ENCODE measurements around the gene CEND1. TPM values are rescaled to one million over a fixed set of nuclear protein-coding genes. Genes with fewer than 3 reads are reported as not detected.

Gene CEND1
- polyA plus RNA-seq, 1 of the 3 experiments (the other 2 are of a cell fraction): 3.6 TPM

- H3K79me2 ChIP-seq (ENCODE audit: insufficient read depth): peaks cover 18% of the 10 kb centered on the region
- no peak overlapping the region for H3K27ac ChIP-seq (ENCODE audit: low read depth in 2 of 2, low read length in 1 of 2)
- WGBS (ENCODE audit: low lambda C conversion rate): 95% methylated on average over 23 of the region's 49 CpGs
- POLR2A ChIA-PET: no interaction called here
- H3K9me3 ChIP-seq: no peaks in the 10 kb centered on the region
- H3K9me2 ChIP-seq: no peaks in the 10 kb centered on the region
- H3K36me3 ChIP-seq (replicated peaks in 1 of 2; ENCODE audit: control insufficient read depth in 1 of 2, insufficient read depth in 2 of 2, low read length in 1 of 2): peaks cover 0 to 32% of the 10 kb centered on the region in 2 experiments
- no peaks in the 10 kb centered on the region for H4K20me1 ChIP-seq (ENCODE audit: insufficient read depth)
- no peak overlapping the region for H3K9ac ChIP-seq
- TF ChIP-seq MEF2A (IDR thresholded peaks at IDR 0.05; ENCODE audit: borderline replicate concordance, low read depth) (no peak), USF1 (IDR thresholded peaks at IDR 0.05; ENCODE audit: borderline replicate concordance, low read depth) (no peak), FOXM1 (IDR thresholded peaks at IDR 0.05; ENCODE audit: low read depth) (no peak), NFIC (IDR thresholded peaks at IDR 0.05; ENCODE audit: borderline replicate concordance) (no peak), POLR2AphosphoS5 (IDR thresholded peaks at IDR 0.05; ENCODE audit: low read depth, low read length) (no peak), GATA2 (CRISPR knock-in tag; IDR thresholded peaks at IDR 0.05) (no peak), REST (IDR thresholded peaks at IDR 0.05; ENCODE audit: low read depth, low read length) (no peak)
- no peak overlapping the region for H3K4me2 ChIP-seq
- H3K27me3 ChIP-seq (ENCODE audit: insufficient read depth): no peaks in the 10 kb centered on the region
- CTCF ChIA-PET: interaction anchor here (6.3 kb wide), 1 partner anchor 8 kb away, joined by 43 read pairs; no protein-coding TSS in a partner anchor
- peaks cover 10% of the 10 kb centered on the region for H3F3A ChIP-seq (replicated peaks; ENCODE audit: insufficient read depth)
- no peak overlapping the region for H3K4me3 ChIP-seq (ENCODE audit: low read depth in 2 of 2, low read length in 1 of 2)
- no peak for DNase-seq
- peaks cover 6 to 46% of the 10 kb centered on the region in 2 experiments; a peak in 2 of 4 replicates for H3K4me1 ChIP-seq (ENCODE audit: control insufficient read depth in 1 of 2, insufficient read depth in 2 of 2, low read depth in 1 of 2, low read length in 1 of 2)
- no peak overlapping the region for H2AFZ ChIP-seq (ENCODE audit: low read depth)
These were observed 2.0 kb upstream of the CEND1 start for GRCh38 chr11:791658-792534.

- CTCF ChIA-PET: interaction anchor here (0.9 to 1.0 kb wide), 3 partner anchors 14 to 260 kb away, joined by 3 to 4 read pairs (median 3); partner anchors contain the start of gene PIDD1
- no peaks in the 10 kb centered on the region for H4K20me1 ChIP-seq (ENCODE audit: insufficient read depth)
- no peaks in the 10 kb centered on the region for H3K9me2 ChIP-seq
- peak overlapping the region; percentile 85; the same call in 1 of the 2 replicates for H3K4me2 ChIP-seq
- WGBS (ENCODE audit: low lambda C conversion rate): 78% methylated on average over 14 of the region's 18 CpGs
- POLR2A ChIA-PET: interaction anchor here (1.8 to 3.2 kb wide), 2 partner anchors 15 to 18 kb away, joined by 7 to 18 read pairs; partner anchors contain the start of genes GATD1 and RPLP2
- no peaks in the 10 kb centered on the region for H3K9me3 ChIP-seq
- no peak overlapping the region for H3K4me3 ChIP-seq (ENCODE audit: low read depth in 2 of 2, low read length in 1 of 2)
- no peaks in the 10 kb centered on the region for H3K27me3 ChIP-seq (ENCODE audit: insufficient read depth)
- peak; percentile 67 for DNase-seq
- TF ChIP-seq POLR2AphosphoS5 (IDR thresholded peaks at IDR 0.05; ENCODE audit: low read depth, low read length) (peak; percentile 12; the same call in 1 of the 2 replicates), EP300 (IDR thresholded peaks at IDR 0.05; ENCODE audit: borderline replicate concordance in 1 of 2, low read depth in 1 of 2, low read length in 1 of 2) (no peak)
- H3K4me1 ChIP-seq (ENCODE audit: control insufficient read depth in 1 of 2, insufficient read depth in 2 of 2, low read depth in 1 of 2, low read length in 1 of 2): peaks cover 0 to 36% of the 10 kb centered on the region in 2 experiments; a peak in 1 of 4 replicates
- H2AFZ ChIP-seq (ENCODE audit: low read depth): no peak overlapping the region
- H3K79me2 ChIP-seq (ENCODE audit: insufficient read depth): peaks cover 11% of the 10 kb centered on the region; the same call in 1 of the 2 replicates
- peaks cover 0 to 32% of the 10 kb centered on the region in 2 experiments for H3K36me3 ChIP-seq (replicated peaks in 1 of 2; ENCODE audit: control insufficient read depth in 1 of 2, insufficient read depth in 2 of 2, low read length in 1 of 2)
- peak overlapping the region in 1 of 2 experiments; percentile 41; a peak in 1 of 4 replicates for H3K27ac ChIP-seq (ENCODE audit: low read depth in 2 of 2, low read length in 1 of 2)
- peaks cover 4% of the 10 kb centered on the region for H3F3A ChIP-seq (replicated peaks; ENCODE audit: insufficient read depth)
- H3K9ac ChIP-seq: no peak overlapping the region
These were observed 1.1 kb upstream of the CEND1 start for GRCh38 chr11:790721-791564.
